GM18502 (cell line): ENCODE results near the gene PLK4.
A peak's percentile ranks its signal among the peaks of the same experiment; 100 is the strongest.

Experiments
- ATAC-seq: cut with Tn5 transposase; IDR thresholded peaks from one replicate; pipeline ENCODE4 v1.9.1; 2021; ENCODE audit warnings: mild to moderate bottlenecking; ENCODE audit not compliant: unreplicated experiment, poor library complexity

PLK4 gene

DNA sequence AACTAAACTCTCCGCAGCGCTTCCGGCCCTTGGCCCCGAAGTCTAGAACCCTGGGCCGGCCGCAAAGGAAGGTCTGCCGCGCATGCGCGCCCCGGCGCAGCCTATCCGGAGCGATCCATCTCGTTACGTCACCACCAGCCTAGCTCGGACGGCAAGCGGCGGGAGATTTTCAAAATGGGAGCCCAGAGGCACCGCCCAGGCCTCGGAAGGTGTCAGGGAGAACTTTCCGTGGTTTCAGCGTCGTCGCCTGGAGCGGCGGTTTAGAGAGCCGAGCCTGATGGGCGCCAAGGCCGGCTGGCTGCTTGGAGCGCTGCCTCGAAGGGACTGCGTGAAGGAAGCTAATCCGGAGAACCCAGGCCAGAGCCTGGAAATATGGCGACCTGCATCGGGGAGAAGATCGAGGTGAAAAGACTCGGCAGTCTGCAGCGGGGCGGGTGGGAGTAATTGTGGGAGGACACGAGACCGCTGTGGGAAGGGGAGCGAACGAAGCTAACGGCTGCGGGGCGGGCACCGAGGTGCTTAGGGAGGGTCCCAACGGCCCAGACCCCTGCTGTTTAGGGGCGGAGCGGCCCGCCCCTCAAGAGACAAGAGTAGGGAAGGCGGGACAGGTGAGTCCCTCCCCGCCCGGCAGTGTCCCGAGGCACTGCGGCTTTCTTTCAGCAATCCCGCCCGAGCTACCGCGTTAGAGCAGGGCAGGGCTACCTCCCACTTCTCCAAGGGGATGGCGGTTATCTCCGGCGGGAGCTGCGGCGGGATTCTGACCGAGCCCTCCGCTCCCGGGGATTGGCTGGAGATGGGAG is at the start of gene PLK4:
Gene PLK4 (plus strand): TSS at position 131 of the 800 bp plus-strand sequence. CDS start 242 bp downstream, at position 373.
- ATAC-seq, result peak; percentile 91

DNA sequence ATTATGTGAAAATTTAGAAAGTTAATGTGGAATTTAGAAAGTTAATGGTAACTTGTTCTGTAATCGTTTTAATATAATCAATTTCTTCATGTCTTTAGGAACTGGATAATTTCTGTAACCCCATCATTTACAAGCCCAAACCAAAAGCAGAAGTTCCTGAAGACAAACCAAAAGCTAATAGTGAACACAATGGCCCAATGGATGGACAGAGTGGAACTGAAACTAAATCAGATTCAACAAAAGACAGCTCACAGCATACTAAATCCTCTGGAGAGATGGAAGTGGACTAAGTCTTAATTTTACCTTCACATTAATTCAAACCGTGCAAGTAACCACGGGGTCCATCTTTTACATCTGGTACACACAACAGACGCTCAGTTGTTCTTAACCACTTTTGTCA is 48.1 kb upstream of the PLK4 start:
- peak; percentile 79 for ATAC-seq

DNA sequence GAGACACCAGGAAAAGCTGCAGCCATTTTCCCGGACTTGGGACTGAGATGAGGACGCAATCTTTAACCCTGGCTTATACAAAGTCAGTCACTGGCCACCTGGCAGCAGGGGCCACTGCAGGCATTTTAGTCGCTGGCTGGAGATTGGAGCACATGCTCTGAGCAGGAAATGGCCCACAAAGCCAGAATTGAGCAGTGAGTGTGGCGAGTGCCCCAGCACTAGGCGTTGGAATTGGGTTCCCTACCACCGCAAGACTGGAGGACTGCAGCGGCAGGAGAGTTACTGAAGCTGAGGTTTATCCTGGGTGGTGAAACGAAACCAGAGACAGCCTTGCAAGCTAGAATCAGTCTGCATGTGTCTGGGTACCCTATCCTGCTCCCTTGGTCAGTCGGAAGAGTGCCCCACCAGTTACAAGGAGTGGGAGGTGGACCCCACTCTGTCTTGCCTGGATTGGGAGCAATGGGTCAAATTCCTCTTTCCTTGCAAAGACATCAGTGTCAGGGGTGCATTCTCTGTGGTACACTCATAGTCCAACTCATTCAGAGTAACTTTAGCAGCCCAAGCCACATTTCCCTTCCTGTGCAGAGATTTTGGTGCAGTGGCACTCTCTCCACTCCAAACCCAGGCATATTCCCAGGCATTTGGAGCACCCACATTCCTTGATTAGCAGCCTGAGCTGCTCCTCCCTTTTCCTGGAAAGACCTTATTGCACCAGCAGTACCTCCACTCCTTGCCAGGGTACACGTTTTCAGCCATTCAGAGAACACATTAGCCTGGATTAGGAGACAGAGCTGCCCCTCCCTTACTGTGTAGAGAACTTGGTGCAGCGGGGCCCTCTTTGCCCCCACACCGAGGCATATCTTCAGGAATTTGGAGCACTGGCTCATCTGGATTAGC is 36.7 kb upstream of the PLK4 start:
- no peak for ATAC-seq

- no peak for ATAC-seq
Measured at GRCh38 chr4:127844601-127845116, 36.0 kb upstream of the PLK4 start.

DNA sequence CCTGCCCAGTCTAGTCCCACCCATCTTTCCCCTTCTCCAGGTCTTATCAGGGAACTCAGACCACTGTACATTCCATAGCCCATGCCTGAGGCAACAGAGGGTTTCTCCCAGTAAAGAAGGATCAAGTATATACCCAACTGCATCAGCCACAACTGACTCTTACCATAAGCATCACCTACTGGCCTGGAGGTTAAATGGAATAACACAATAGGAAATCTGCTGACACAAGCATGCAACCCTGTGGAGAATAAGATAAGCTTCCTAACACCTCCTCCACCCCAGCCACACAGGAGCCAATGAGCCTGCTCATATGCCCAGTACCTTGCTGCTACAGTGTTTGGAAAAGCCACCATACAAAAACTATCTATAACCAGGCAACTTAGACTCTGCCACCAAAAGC is 34.6 kb upstream of the PLK4 start:
- no peak for ATAC-seq

DNA sequence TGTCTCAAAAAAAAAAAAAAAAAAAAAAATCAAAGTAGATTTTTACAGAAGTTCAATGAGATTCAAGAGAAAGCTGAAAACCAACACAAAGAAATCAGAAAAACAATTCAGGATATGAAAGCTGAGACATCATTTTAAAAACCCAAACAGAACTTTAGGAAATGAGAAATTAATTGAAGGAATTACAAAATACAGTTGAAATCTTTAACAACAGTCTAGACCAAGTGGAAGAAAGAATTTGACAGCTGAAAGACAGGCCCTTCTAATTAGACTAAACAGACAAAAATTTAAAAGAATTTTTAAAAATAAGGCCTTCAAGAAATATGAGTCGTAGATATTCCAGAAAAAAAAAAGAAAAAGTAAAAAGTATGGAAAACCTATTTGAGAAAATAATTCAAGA is 33.9 kb upstream of the PLK4 start:
- no peak for ATAC-seq

GRCh38 chr4:127849505-127850234 is 31.0 kb upstream of the PLK4 start:
- no peak for ATAC-seq

GRCh38 chr4:127852661-127853060 is 28.0 kb upstream of the PLK4 start:
- no peak for ATAC-seq

GRCh38 chr4:127856196-127856812 is 24.4 kb upstream of the PLK4 start:
- ATAC-seq, result peak; percentile 30

DNA sequence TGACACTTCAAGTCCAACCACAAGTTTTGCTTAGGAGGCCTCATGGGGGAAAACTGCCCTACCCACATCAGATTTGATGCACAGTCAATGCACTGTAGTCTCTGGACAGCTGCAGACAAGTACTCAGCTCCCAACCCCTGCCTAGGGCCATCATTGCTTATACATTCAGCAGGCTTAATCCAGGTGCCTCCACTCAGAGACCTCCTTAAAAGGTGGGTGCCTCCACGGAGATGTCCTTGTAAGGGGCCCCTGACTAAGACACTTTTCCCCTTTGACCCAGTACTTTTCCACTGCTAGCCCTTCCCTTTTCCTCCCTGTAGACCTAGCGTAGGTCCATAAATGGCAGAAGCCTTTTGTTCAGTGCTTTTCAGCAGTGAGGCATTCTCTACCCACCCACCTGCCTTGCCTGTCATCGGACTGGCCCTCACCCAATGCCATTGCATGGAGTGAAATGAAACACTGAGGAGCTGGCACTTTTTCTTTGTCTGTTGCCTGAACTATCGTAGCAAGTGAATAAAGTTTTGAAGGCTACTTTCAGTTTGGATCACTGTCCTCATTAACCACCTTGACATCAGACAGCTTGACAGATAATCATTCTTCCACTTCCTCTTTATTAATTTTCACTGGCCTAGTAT is 23.8 kb upstream of the PLK4 start:
- ATAC-seq, result peak; percentile 88

- ATAC-seq, result no peak
Measured at GRCh38 chr4:127857641-127858040, 23.1 kb upstream of the PLK4 start.

- ATAC-seq, result no peak
Measured at GRCh38 chr4:127868196-127868595, 12.5 kb upstream of the PLK4 start.

GRCh38 chr4:127870281-127870680 is 10.4 kb upstream of the PLK4 start:
- no peak for ATAC-seq

- no peak for ATAC-seq
Measured at GRCh38 chr4:127870688-127871087, 10.0 kb upstream of the PLK4 start.

DNA sequence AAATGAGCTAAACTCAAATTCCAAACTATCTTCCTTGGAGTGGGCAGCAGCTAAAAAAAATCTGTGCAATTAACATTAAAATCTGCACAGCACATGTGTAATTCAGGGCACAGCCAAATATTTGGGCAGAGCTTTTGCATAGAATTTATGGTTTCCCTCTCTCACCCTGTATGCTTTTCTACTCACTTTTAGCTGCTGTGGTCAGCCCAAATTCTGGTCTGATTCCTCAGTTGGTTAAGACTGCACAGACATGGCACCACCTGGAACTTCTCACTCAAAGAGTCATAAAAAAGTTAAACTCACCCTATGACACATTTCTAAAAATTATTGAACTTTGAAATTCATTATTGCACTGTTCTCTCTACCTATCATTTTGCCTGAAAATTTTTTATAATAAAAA is 4.9 kb upstream of the PLK4 start:
- no peak for ATAC-seq

DNA sequence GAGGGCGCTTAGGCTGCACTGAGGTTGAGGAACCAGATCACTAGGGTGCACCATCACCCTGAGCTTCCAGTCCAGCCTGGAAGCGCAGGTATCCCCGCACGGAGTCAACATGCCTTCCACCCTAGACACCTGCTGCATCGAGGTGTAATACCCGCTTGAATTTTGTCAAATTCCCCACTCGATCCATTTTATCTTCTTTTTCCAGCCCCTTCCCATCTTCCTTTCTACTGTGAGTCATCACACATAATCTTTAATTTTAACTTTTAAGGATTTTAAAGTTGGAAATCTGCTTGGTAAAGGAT is 821 bp downstream of the PLK4 start:
- peak; percentile 52 for ATAC-seq

GRCh38 chr4:127888559-127888958 is 7.9 kb downstream of the PLK4 start:
- no peak for ATAC-seq

DNA sequence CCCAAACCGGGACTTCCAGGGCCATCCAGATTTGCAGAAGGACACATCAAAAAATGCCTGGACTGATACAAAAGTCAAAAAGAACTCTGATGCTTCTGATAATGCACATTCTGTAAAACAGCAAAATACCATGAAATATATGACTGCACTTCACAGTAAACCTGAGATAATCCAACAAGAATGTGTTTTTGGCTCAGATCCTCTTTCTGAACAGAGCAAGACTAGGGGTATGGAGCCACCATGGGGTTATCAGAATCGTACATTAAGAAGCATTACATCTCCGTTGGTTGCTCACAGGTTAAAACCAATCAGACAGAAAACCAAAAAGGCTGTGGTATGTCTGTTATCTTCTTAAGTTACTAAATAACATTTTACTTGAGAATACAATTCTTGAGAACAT is 9.2 kb downstream of the PLK4 start:
- ATAC-seq, result no peak

DNA sequence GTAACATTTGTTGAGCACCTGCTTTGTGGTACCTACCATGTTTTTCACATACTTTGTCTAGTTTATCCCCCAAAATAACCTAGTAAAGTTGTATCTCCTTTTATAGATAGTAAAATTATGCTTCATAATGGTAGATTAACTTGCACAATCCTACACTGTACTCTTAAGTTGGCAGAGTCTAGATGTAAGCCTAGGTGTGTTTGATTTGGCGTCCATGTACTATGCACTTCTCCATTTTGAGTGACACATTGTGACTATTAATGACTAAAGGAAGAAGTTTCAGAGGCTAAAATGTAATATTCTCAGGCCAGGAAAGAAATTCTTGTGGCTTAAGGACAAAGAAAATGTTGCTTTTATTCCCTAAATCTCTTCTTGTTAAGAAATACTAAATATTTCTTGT is 15.4 kb downstream of the PLK4 start:
- ATAC-seq, result no peak

DNA sequence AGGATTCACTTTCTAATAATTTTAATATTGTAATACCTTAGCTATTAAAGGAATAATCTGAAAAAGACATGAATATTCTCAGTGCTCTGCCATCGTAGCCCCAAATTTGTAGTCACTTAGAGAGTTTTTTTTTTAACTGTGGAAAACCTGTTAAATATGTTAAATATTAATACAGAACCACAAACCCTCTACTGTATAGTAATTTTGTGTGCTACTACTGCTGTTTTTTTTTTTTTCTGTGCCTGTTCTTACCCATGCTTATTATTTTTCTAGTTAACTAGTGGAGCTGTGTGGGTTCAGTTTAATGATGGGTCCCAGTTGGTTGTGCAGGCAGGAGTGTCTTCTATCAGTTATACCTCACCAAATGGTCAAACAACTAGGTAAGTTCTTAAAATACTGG is 15.8 kb downstream of the PLK4 start:
- no peak for ATAC-seq
